GM19023 (cell line): ENCODE data around the gene MIPEP.
"Not testable (repeated sequence)": the region's sequence is repeated elsewhere in the genome, so short reads cannot be mapped to it uniquely, and the experiment has no call there.

Experiments
- ATAC-seq: cut with Tn5 transposase; IDR thresholded peaks from one replicate; pipeline ENCODE4 v1.9.1; 2021; ENCODE audit warnings: mild to moderate bottlenecking, moderate library complexity; ENCODE audit not compliant: unreplicated experiment

Gene MIPEP

GRCh38 chr13:23778002-23778652, 111.1 kb downstream of the MIPEP start:
- no peak for ATAC-seq

- ATAC-seq: peak; percentile 24
These were observed 111.7 kb downstream of the MIPEP start for GRCh38 chr13:23777575-23777870.

DNA sequence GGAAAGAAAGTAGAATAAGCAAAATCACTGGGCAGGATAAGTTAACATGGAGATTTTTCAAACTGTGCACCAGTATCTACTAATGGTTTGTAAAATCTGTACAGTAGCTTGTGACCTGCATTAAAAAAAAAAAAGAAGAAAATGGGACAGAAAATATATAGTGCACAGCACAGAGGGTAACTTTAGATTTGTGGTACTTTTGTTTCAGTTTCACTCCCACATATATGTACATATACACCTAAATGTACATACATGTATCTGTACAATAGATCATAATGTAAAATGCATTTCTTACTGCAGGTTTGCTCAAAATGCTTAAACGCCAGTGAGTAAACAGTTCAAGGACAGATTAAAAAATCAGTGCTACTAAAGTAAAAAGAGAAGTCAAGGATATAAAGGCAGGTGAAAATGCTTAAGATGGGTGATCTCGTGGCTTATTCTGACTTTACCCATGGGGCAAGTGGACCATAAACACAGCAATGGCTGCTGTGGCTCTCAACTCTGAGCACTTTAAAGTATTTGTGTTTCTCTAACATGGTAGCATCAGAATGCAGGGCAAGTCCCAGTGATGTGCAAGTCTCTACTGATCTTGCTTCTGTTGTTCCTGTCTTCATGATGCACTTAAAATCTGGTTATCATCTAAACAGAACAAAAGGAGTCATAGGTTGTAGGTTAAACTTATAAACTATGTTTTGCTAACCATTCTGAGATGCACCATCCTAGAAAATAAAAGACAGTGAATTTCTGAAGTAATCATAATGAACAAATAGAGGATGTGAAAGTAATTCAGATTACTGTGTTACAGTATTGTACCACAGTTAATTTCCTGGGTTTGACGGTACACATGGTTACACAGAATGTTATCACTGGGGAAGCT, 112.3 kb downstream of the MIPEP start:
- peak; percentile 87 for ATAC-seq

- ATAC-seq: no peak
These were observed 116.5 kb downstream of the MIPEP start for GRCh38 chr13:23772717-23773116.

- ATAC-seq: no peak
These were observed 117.2 kb downstream of the MIPEP start for GRCh38 chr13:23771956-23772355.

DNA sequence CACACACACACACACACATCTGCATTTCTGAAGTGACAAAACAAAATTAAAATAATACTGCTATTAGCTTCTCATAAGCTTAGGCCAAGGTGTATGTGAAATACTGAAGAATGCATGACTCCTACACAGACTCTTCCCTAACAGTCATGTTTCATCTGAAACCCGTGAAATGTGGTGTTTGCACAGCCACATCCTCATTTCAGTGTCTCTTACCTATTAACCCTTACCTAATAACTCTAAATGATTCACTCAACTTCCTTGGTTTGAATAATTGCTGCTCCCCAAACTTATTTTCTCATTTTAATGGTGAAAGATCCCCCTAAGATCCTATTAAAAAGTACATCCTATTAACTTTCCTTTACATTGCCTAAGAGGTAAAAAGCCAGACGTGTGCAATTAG, 117.6 kb downstream of the MIPEP start:
- peak; percentile 96 for ATAC-seq

DNA sequence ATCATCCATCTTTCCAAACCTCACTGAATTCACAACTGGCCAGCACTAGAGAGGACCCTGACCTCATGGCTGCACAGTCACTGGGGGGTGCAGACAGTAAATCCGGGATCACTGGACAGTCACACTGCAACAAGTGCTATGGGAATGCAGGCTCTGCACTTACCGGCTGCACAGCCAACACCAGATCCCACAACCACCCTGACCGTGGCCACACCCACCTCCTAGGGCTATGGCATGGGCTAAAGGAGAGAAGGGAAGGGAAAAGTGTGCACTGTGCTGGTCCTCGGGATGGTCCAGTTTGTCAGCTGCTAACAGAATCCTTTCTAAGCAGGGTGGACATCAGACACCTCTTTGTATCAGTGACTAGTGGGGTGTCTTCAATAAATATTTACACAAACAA, 118.2 kb downstream of the MIPEP start:
- no peak for ATAC-seq

DNA sequence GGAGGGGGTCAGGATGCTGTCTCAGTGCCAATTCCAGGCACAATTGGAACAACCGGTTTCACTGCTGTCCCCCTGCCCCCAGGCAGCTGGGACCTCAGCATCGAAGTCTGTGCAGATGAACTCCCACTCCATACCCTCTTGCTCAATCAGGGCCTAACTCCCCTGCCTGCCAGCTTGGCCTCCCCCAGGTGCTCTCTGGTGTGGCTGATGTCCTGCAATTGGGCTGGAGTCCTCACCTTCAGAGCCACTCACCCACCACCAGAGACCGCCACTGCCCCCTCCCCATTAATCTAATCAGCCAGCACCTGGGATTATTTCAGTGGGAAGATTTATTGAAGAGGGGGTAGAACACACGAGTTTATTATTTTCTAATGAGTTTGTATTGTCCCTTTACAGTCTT, 118.8 kb downstream of the MIPEP start:
- no peak for ATAC-seq

DNA sequence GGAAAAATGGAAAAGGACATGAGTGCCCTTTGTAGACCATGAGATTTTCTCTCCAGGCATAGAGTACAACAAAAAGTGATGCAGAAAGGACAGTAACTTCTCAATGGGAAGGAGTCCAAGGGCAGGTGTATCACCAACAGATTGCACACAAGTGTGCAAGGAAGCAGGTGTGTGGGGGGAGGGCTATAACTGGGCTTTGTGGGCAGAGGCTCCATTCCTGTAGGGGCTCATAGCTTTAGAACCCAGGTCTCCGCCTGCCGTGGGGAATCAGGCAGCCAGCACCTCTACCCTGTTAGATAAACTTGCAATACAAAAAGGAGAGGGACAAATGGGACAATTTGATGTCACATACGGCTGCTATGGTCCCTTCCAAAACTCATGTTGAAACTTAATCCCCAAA, 119.8 kb downstream of the MIPEP start:
- ATAC-seq: no peak

DNA sequence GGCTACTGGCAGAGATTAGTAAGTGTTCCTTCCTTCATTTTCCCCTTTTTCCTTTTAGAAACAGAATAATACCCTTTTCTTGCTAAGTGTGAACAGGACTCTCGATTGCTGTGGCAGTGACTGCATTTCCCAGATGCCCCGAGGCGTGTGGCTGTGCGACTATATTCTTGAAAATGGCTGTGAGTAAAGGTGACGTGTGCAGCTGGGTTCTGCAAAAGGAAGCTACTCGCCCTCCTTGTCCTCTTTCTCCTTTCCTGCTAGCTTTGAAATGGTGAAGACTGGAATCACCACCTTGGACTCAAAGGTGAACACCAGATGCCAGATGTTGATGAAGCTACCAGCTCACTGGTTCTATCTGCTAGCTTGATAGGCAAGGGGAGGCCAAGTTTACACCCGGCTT, 121.4 kb downstream of the MIPEP start:
- no peak for ATAC-seq

- ATAC-seq: no peak
These were observed 122.3 kb downstream of the MIPEP start for GRCh38 chr13:23766939-23767338.

GRCh38 chr13:23766283-23766682, 122.9 kb downstream of the MIPEP start:
- peak; percentile 55 for ATAC-seq

- no peak for ATAC-seq
These were observed 123.7 kb downstream of the MIPEP start for GRCh38 chr13:23765531-23765930.

- ATAC-seq: no peak
These were observed 125.9 kb downstream of the MIPEP start for GRCh38 chr13:23763318-23763717.

GRCh38 chr13:23761760-23762159, 127.4 kb downstream of the MIPEP start:
- not testable (repeated sequence) for ATAC-seq

GRCh38 chr13:23760000-23760399, 129.2 kb downstream of the MIPEP start:
- ATAC-seq: no peak

GRCh38 chr13:23758798-23759527, 130.2 kb downstream of the MIPEP start:
- no peak for ATAC-seq

GRCh38 chr13:23754997-23755396, 134.2 kb downstream of the MIPEP start:
- no peak for ATAC-seq

GRCh38 chr13:23754506-23754905, 134.7 kb downstream of the MIPEP start:
- no peak for ATAC-seq

- no peak for ATAC-seq
These were observed 135.7 kb downstream of the MIPEP start for GRCh38 chr13:23753458-23753857.

DNA sequence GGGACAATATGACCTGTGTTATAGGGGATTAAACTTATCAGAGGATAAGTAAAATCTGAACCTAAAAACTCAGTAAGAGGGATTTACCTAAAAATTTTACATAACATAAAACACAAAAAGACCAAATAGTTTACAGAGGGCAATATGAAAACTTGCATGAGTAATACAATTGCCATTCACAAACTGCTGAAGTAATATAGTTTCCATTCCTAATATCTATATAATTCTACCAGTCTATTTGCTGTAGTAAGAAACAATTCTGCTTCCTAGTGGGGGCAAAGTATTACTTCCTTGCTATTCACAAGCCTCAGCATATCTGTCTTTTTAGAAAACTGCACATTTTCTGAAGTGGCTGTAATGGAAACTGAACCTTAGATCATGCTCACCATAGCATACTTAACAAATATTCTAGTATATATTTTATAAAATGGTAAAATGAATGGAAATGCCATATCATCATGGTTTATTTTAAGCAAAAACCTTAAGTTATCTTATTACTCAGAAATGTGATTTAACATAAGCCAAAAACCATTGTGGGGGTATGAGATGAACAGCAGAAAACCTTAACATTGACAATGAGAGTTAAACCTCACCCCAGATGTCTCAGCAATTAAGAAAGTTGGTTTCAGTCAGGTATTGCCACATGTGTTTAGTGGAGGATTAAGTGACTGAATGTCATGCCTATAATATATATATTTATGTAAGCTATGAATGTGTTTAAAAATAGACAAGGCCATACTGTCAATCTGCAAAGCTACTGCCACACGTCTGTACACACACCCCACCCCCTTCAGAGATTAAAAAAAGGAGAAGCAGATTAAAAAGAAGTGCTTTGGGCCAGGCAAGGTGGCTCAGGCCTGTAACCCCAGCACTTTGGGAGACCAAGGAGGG, 136.8 kb downstream of the MIPEP start:
- ATAC-seq: no peak
